ENCODE results near the gene CIAO3.

CIAO3 gene

DNA sequence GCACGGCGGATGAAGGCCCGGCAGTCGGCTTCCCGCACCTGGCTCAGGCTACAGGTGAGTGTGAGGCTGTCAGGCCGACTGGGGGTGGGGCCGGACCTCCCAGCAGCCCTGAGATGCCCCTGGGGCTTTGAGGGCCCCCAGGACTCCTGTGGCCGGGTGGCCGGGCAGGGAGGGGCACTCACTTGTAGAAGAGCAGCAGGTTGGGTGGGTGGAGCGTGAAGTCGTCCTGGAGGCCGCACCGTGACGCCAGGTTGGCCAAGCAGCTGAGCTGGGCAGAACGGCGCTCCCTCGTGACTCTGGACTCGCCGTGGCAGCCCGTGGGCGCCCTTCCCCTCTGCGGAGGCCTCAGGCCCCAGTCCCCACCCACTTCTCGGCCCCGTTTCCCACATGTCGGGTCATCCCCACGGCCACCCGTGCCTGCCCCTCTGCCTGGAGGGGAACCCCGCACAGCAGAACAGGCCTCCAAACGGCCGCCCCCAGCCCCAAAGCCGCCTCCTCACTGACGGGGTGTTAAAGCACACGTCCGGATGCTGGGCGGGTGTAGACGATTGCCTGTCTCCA is 34.5 kb upstream of the CIAO3 start:
- DNase-seq (ENCODE audit: low spot score) = no peak

DNA sequence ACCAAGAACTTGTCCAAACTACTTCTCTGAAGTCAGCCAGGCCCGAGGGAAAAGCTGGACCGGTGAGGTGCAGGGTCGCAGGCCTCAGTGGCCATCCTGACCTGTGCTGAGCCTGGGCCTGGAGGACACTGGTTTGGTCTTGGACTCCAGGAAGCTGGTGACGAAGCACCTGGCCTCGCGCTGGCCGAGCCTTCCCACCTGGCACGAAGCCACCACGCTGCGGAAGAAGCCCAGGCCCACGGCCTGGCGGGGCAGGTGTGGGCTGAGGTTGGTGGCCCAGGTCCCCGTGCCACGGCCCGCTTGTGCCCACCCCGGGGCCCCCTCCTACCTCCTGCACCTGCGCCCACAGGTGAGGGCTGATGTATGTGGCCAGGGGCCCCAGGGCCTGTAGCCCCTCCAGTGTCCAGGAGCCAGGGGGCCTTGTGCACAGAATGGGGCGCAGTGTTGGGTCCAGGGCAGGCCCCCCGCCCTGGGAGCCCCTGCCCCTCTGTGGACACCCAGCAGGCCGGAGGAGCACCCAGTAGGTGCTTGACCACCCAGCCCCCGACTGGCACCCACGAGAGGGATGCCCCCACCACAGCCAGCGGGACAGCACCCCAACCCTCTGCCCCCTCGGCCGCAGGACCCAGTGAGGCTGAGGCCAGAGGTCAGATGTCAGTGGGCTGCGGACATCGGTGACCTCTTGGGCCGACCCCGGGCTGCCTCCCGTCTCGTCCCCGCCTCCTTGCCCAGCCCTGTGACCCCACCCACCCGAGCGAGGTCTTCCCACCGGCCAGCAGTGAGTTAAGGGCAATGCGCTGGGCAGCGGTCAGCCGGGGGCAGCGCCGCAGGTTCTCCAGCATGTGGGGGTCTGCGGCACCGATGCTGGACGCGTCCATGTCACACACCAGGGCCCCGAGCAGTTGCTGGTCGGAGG is 33.5 kb upstream of the CIAO3 start:
- no peak for DNase-seq (ENCODE audit: low spot score)

- DNase-seq (ENCODE audit: low spot score) = no peak
These were observed 32.2 kb upstream of the CIAO3 start for GRCh38 chr16:772959-773358.

- DNase-seq (ENCODE audit: low spot score) = no peak
These were observed 29.6 kb upstream of the CIAO3 start for GRCh38 chr16:770411-770810.

DNA sequence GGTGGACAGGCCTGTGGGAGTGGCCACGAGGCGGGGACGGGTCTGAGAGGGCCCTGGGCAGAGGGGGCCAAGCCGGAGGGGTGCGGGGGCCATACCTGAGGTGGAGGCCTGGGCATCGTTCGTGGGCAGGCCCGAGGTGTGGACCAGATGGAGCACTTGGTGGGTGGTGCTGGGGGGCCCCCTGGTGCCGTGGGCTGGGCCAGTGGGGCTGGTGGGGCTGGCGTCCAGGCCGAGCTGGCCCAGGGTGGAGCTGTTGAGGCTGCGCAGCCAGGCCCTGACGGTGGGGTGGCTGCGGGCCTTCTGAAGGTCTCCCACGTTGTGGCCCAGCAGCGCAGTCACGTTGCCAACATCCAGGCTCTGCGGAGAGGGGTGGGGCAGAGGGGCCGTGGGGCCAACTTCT is 29.1 kb upstream of the CIAO3 start:
- DNase-seq (ENCODE audit: low spot score) = no peak

DNA sequence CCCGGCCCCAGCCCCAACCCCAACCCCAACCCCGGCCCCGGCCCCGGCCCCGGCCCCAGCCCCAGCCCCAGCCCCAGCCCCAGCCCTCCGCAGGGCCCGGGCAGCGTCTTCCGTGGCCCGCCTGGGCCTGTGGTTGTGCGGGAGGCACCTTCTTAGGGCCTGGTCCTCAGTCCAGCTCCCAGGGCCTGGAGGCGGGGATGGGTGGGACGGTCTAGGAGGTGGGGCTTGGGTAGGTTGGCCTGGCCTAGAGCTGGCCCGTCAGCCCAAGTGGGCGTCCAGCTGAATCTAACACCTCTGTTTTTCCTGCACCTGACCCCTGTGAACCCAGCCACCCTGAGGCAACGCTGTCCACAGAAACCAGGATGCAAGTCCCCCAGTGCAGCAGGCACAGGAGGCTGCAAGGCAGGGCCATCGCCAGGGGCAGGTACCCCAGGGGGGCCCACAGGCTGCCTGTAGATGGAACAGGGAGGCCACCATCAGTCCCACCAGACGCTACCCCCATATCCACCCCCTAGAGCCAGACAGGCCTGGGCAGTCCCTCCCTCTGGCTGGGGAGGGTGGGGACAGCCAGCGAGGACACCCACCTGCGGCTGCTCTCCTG is 28.5 kb upstream of the CIAO3 start:
- DNase-seq (ENCODE audit: low spot score) = no peak

DNA sequence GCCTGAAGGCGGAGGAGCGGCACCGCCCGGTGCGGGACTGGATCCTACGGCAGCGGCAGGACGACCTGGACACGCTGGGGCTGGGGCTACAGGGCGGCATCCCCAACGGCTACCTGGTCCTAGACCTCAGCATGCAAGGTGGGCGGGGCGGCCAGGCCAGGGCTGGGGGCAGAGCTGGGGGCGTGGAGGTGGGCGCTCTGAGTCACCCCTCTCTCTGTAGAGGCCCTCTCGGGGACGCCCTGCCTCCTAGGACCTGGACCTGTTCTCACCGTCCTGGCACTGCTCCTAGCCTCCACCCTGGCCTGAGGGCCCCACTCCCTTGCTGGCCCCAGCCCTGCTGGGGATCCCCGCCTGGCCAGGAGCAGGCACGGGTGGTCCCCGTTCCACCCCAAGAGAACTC is 27.6 kb upstream of the CIAO3 start:
- DNase-seq (ENCODE audit: low spot score) = no peak

DNA sequence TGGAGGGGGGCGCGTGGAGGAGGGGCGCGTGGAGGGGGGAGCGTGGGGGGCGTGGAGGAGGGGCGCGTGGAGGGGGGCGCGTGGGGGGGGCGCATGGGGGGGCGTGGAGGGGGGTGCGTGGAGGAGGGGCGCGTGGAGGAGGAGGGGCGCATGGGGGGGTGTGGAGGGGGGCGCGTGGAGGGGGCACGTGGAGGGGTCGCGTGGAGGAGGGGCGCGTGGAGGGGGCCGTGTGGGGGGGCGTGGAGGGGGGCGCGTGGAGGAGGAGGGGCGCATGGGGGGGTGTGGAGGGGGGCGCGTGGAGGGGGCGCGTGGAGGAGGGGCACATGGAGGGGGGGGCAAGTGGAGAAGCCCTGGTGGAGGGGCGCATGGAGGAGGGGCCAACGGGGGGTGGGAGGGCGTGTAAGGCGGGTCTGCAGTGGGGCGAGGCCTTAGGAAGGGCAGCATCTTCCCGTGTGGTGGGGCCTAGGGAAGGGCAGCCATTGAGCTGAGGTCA is 27.0 kb upstream of the CIAO3 start:
- DNase-seq (ENCODE audit: low spot score) = no peak

- DNase-seq (ENCODE audit: low spot score) = no peak
These were observed 26.2 kb upstream of the CIAO3 start for GRCh38 chr16:766820-767640.

DNA sequence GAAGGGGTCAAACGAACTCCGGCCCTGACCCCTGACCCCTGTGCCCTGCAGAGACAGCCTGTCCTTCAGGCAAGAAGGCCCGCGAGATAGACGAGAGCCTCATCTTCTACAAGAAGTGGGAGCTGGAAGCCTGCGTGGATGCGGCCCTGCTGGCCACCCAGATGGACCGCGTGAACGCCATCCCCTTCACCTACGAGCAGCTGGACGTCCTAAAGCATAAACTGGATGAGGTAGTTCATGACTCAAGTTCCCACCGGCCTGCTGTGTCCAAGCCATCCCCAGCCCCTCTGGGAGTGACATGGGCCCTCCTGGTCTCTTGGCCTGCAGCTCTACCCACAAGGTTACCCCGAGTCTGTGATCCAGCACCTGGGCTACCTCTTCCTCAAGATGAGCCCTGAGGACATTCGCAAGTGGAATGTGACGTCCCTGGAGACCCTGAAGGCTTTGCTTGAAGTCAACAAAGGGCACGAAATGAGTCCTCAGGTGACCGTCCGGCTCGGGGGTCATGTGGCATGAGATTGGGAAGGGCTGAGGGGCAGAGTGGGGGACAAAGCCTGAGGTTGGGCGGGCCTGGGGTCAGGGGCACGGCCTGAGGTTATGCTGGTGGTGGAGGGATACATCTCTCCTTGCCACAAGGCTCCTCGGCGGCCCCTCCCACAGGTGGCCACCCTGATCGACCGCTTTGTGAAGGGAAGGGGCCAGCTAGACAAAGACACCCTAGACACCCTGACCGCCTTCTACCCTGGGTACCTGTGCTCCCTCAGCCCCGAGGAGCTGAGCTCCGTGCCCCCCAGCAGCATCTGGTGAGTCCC is 25.4 kb upstream of the CIAO3 start:
- no peak for DNase-seq (ENCODE audit: low spot score)

DNA sequence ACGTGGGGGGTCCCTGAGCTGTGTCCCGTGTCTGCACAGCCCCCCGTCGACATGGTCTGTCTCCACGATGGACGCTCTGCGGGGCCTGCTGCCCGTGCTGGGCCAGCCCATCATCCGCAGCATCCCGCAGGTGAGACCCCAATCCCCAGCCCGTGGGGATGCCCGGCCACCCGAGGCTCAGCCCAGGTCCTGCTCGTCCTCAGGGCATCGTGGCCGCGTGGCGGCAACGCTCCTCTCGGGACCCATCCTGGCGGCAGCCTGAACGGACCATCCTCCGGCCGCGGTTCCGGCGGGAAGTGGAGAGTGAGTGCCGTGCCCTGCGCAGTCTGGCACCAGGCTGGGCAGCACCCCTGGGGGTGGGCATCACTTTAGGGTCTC is 24.7 kb upstream of the CIAO3 start:
- no peak for DNase-seq (ENCODE audit: low spot score)

GRCh38 chr16:764848-765487 is 24.2 kb upstream of the CIAO3 start:
- DNase-seq (ENCODE audit: low spot score) = no peak

- no peak for DNase-seq (ENCODE audit: low spot score)
These were observed 23.5 kb upstream of the CIAO3 start for GRCh38 chr16:764184-764750.

- DNase-seq (ENCODE audit: low spot score) = no peak
These were observed 22.8 kb upstream of the CIAO3 start for GRCh38 chr16:763369-764183.

DNA sequence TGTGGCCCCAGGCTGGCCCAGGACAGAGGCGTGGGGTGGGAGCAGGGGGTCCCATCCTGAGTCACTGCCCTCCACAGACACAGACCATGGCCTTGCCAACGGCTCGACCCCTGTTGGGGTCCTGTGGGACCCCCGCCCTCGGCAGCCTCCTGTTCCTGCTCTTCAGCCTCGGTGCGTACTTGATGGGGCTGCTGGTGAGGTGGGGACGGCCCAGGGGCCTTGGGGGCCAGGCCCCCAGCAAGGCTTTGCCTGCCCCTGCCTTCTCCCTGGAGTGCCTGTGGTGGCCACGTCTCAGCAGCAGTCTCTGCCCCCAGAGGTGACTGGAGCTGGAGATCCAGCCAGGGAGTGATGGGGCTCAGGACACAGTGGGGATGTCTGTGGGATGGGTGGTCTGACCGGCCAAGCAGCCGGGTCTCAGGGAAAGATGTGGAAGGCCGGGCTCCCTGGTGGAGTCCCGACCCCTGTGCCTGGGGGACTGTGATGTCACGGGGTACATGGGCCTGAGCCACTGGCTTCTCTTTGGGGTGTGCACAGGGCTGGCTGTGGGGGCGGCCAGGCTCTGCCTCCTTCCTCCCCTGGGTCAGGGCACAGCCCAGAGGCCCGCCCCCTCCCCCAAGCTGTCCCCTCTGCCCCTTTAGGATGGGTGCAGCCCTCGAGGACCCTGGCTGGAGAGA is 21.9 kb upstream of the CIAO3 start:
- DNase-seq (ENCODE audit: low spot score) = no peak

DNA sequence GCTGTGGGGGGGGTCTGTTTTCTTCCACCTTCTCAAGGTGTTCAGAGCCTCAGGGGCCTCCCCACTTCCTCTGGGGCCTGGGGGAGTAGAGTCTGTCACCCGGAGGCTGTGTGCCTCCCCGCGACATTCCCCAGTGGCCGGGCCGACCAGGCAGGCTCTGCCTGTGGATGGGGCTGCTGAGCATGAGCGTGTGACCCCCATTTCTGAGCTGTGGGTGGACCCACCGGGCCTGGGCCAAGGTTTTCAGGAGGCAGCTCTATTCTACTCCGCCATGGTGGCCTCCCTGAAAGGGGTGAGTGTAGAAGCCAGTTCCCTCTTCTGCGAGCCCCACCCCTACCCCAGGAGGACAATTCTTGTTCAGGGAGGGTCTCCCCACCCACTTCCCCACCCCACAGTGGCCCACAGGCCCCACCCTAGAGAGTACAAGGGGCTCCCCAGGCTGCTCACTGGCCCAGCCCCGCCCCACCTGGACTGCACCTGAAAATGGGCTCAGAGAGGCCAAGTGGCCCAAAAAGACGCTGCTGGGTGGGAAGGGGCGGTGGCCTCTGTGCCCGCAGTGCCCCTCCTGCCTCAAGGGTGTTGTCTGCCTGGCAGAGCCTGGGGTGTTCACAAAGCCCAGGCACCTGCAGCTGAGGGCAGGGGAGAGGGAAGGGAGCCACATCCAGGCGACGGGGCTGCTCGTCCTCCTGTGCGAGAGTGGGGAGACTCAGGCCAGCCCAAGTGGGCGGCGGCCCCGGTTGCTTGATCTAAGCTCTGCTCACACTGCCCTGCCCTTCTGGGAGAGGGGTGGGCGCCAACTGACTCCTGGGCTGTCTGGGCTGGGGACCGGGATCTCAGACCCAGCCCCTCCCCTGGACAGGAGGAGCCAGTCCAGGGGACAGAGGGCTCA is 21.1 kb upstream of the CIAO3 start:
- no peak for DNase-seq (ENCODE audit: low spot score)

- DNase-seq (ENCODE audit: low spot score) = no peak
These were observed 19.9 kb upstream of the CIAO3 start, which contains the start of gene MSLN for GRCh38 chr16:760545-761343. Gene MSLN (plus strand): TSS chr16:760734. CDS start chr16:762681, 1,947 bp downstream.

Measured in germinal center (tissue), 1 donor.